HFF-Myc (cell line): Measurements from ENCODE around the gene TMEM167A.

ENCODE experiments used
- DNase-seq: peaks from one replicate; pipeline ENCODE4 v3.0.0-alpha.2; 2011; ENCODE audit warnings: low read depth; ENCODE audit errors: extremely low read depth
- H3K4me3 ChIP-seq: replicated peaks from 2 replicates; pipeline ENCODE4 v1.5.1; 2011; ENCODE audit warnings: low read depth, mild to moderate bottlenecking, control low read depth, low read length
- TF ChIP-seq, protein P1 (sequence below): IDR thresholded peaks from 2 replicates; pipeline ENCODE4 v1.5.1; 2012; ENCODE audit warnings: mild to moderate bottlenecking, low read depth, low read length, control low read depth; ENCODE audit errors: missing control alignments

The TMEM167A gene

GRCh38 chr5:83009408-83009807 is 67.8 kb downstream of the TMEM167A start:
- no peak overlapping the region for H3K4me3 ChIP-seq
- TF ChIP-seq, protein P1, sequence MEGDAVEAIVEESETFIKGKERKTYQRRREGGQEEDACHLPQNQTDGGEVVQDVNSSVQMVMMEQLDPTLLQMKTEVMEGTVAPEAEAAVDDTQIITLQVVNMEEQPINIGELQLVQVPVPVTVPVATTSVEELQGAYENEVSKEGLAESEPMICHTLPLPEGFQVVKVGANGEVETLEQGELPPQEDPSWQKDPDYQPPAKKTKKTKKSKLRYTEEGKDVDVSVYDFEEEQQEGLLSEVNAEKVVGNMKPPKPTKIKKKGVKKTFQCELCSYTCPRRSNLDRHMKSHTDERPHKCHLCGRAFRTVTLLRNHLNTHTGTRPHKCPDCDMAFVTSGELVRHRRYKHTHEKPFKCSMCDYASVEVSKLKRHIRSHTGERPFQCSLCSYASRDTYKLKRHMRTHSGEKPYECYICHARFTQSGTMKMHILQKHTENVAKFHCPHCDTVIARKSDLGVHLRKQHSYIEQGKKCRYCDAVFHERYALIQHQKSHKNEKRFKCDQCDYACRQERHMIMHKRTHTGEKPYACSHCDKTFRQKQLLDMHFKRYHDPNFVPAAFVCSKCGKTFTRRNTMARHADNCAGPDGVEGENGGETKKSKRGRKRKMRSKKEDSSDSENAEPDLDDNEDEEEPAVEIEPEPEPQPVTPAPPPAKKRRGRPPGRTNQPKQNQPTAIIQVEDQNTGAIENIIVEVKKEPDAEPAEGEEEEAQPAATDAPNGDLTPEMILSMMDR = no peak
- no peak for DNase-seq

- no peak overlapping the region for H3K4me3 ChIP-seq
- DNase-seq = no peak
- TF ChIP-seq, protein P1 = no peak
Measured at GRCh38 chr5:83007755-83008154, 69.4 kb downstream of the TMEM167A start.

- no peak for DNase-seq
- H3K4me3 ChIP-seq = no peak overlapping the region
- TF ChIP-seq, protein P1 = no peak
Measured at GRCh38 chr5:83006683-83007283, 70.4 kb downstream of the TMEM167A start.

DNA sequence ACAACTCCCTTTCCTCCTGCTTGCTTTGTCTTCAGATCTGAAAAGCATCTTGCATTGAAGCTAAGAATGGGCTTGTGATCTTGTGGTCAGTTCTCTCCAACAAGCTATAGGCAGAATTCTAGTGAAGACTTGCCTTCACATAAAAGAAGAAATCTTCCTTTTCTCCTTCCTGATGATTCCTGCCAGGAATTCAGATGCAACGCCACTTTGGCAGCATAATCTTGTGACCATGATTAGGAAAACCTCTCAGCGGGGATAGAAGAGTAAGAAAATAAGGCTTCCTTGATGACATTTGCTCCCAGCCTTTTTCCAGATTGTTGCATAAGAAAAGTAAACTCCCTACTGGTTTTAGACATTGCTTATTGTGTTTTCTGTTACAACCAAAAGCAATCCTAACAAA is 73.4 kb downstream of the TMEM167A start:
- TF ChIP-seq, protein P1 = no peak
- H3K4me3 ChIP-seq = no peak overlapping the region
- no peak for DNase-seq
